ENCODE measurements around the gene CNOT1. TPM values are rescaled to one million over a fixed set of nuclear protein-coding genes. Genes with fewer than 3 reads are reported as not detected.

Gene CNOT1
- polyA plus RNA-seq, 1 donor (not counting 4 experiments of a cell fraction or from before 2014, with no cell fraction given) = 163 TPM

- H3K4me1 ChIP-seq (ENCODE audit: control insufficient read depth, extremely low read depth, insufficient read depth, low read length) = peaks cover 5% of the 10 kb centered on the region
- no peak overlapping the region for H3K4me3 ChIP-seq (ENCODE audit: control insufficient read depth in 2 of 3, extremely low read depth in 1 of 3, insufficient read depth in 2 of 3, low read depth in 1 of 3, low read length in 3 of 3)
- H3K27me3 ChIP-seq (ENCODE audit: control insufficient read depth, extremely low read depth, insufficient read depth, low read length) = no peaks in the 10 kb centered on the region
- TF ChIP-seq CTCF (optimal IDR thresholded peaks at IDR 0.05 in 1 of 3, IDR thresholded peaks at IDR 0.05 in 1 of 3, conservative IDR thresholded peaks at IDR 0.05 in 1 of 3; ENCODE audit: extremely low read depth in 1 of 3, insufficient read depth in 2 of 3, low read length in 3 of 3) (no peak), EZH2 (IDR thresholded peaks at IDR 0.05; ENCODE audit: low read length) (no peak)
- DNase-seq (ENCODE audit: low read depth, low spot score) = no peak
- peaks cover 91% of the 10 kb centered on the region for H3K79me2 ChIP-seq (ENCODE audit: control insufficient read depth, insufficient read depth, low read length)
- FAIRE-seq = no peak
- no peaks in the 10 kb centered on the region for H3K9me3 ChIP-seq (ENCODE audit: control insufficient read depth, low read depth, low read length)
- dilution Hi-C loops (cut with MboI; ENCODE audit: extremely low pct_ligation_motif_present, low sequenced_read_pairs) = no loop called here
- H3K9me1 ChIP-seq (ENCODE audit: control insufficient read depth, extremely low read depth, insufficient read depth, low read length) = no peaks in the 10 kb centered on the region
- no peak overlapping the region for H3K9ac ChIP-seq (ENCODE audit: control insufficient read depth, extremely low read depth, insufficient read depth, low read length)
- H2AFZ ChIP-seq (ENCODE audit: control insufficient read depth, low read length) = no peak overlapping the region
- H3K27ac ChIP-seq (ENCODE audit: control insufficient read depth, insufficient read depth, low read length) = no peak overlapping the region
- H4K20me1 ChIP-seq (ENCODE audit: control insufficient read depth, extremely low read depth, insufficient read depth, low read length) = no peaks in the 10 kb centered on the region
- no peak overlapping the region for H3K4me2 ChIP-seq (ENCODE audit: control insufficient read depth, extremely low read depth, insufficient read depth, low read depth, low read length)
- H3K36me3 ChIP-seq (ENCODE audit: control insufficient read depth in 2 of 2, extremely low read depth in 1 of 2, insufficient read depth in 2 of 2, low read length in 2 of 2) = peaks cover 10 to 15% of the 10 kb centered on the region in 2 experiments
Observed at GRCh38 chr16:58624209-58624608, 5.4 kb downstream of the CNOT1 start.

GRCh38 chr16:58620396-58620795 is 9.2 kb downstream of the CNOT1 start:
- no peak overlapping the region for H3K4me3 ChIP-seq (ENCODE audit: control insufficient read depth in 2 of 3, extremely low read depth in 1 of 3, insufficient read depth in 2 of 3, low read depth in 1 of 3, low read length in 3 of 3)
- peaks cover 8% of the 10 kb centered on the region for H4K20me1 ChIP-seq (ENCODE audit: control insufficient read depth, extremely low read depth, insufficient read depth, low read length)
- TF ChIP-seq CTCF (optimal IDR thresholded peaks at IDR 0.05 in 1 of 3, IDR thresholded peaks at IDR 0.05 in 1 of 3, conservative IDR thresholded peaks at IDR 0.05 in 1 of 3; ENCODE audit: extremely low read depth in 1 of 3, insufficient read depth in 2 of 3, low read length in 3 of 3) (no peak), EZH2 (IDR thresholded peaks at IDR 0.05; ENCODE audit: low read length) (no peak)
- no peaks in the 10 kb centered on the region for H3K9me3 ChIP-seq (ENCODE audit: control insufficient read depth, low read depth, low read length)
- H3K4me1 ChIP-seq (ENCODE audit: control insufficient read depth, extremely low read depth, insufficient read depth, low read length) = no peaks in the 10 kb centered on the region
- peaks cover 21 to 22% of the 10 kb centered on the region in 2 experiments for H3K36me3 ChIP-seq (ENCODE audit: control insufficient read depth in 2 of 2, extremely low read depth in 1 of 2, insufficient read depth in 2 of 2, low read length in 2 of 2)
- no peaks in the 10 kb centered on the region for H3K27me3 ChIP-seq (ENCODE audit: control insufficient read depth, extremely low read depth, insufficient read depth, low read length)
- H3K9ac ChIP-seq (ENCODE audit: control insufficient read depth, extremely low read depth, insufficient read depth, low read length) = no peak overlapping the region
- H3K4me2 ChIP-seq (ENCODE audit: control insufficient read depth, extremely low read depth, insufficient read depth, low read depth, low read length) = no peak overlapping the region
- no peak for DNase-seq (ENCODE audit: low read depth, low spot score)
- dilution Hi-C loops (cut with MboI; ENCODE audit: extremely low pct_ligation_motif_present, low sequenced_read_pairs) = no loop called here
- H2AFZ ChIP-seq (ENCODE audit: control insufficient read depth, low read length) = no peak overlapping the region
- no peak for FAIRE-seq
- H3K9me1 ChIP-seq (ENCODE audit: control insufficient read depth, extremely low read depth, insufficient read depth, low read length) = no peaks in the 10 kb centered on the region
- H3K79me2 ChIP-seq (ENCODE audit: control insufficient read depth, insufficient read depth, low read length) = peaks cover 91% of the 10 kb centered on the region
- H3K27ac ChIP-seq (ENCODE audit: control insufficient read depth, insufficient read depth, low read length) = no peak overlapping the region

Measured in keratinocyte (primary cell).